PFSK-1 (cell line): ENCODE measurements around the gene APOL3.

ENCODE experiments used
- FOXP2 ChIP-seq: optimal IDR thresholded peaks from 2 replicates; pipeline ENCODE3; 2011; ENCODE audit warnings: borderline replicate concordance, control low read depth, inconsistent platforms; ENCODE audit not compliant: insufficient read depth; ENCODE audit errors: extremely low read length, extremely low read depth
- POLR2AphosphoS5 ChIP-seq: IDR thresholded peaks from 2 replicates; pipeline ENCODE4 v1.6.1; 2012; ENCODE audit warnings: low read depth, mild to moderate bottlenecking, control low read depth, low read length, moderate library complexity
- SIN3A ChIP-seq: IDR thresholded peaks from 2 replicates; pipeline ENCODE4 v1.6.1; 2012; ENCODE audit warnings: mild to moderate bottlenecking, low read length, moderate library complexity, borderline replicate concordance; ENCODE audit not compliant: insufficient read depth
- TAF1 ChIP-seq: IDR thresholded peaks from 2 replicates; pipeline ENCODE4 v1.6.1; 2012; ENCODE audit warnings: low read length, control low read depth, borderline replicate concordance; ENCODE audit not compliant: insufficient read depth
- TF ChIP-seq, protein P1 (sequence below), 2 experiments: IDR thresholded peaks; 2 replicates each; pipeline versions ENCODE4 v1.6.1 to v1.8.0; 2011 to 2012; ENCODE audit warnings: low read depth in 2 of 2, low read length in 2 of 2, control low read depth in 1 of 2, inconsistent platforms in 1 of 2, mild to moderate bottlenecking in 1 of 2, moderate library complexity in 1 of 2; ENCODE audit not compliant: insufficient read depth in 1 of 2

The APOL3 gene

DNA sequence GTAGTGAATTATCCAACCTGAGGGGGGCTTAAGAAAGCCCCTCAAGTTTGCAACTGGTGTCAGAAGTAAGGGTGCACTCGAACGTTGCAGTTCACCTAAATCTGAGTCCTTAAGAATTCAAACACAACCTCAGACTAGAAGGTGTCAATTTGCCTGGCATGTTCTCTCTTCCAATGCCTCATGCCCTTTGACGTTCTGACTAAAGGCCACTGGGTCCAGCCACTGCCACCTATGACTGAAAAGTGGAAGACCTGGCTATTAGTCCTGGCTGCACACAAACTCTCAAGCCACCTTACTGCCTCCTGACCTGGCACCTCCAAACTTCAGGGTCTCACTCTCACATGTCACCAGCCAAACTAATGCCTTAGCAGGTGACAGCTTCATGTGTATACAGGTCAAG, 33.0 kb upstream of the APOL3 start:
- no peak for TF ChIP-seq FOXP2
- TF ChIP-seq POLR2AphosphoS5: no peak
- TF ChIP-seq TAF1: no peak
- no peak for TF ChIP-seq SIN3A
- TF ChIP-seq, protein P1, sequence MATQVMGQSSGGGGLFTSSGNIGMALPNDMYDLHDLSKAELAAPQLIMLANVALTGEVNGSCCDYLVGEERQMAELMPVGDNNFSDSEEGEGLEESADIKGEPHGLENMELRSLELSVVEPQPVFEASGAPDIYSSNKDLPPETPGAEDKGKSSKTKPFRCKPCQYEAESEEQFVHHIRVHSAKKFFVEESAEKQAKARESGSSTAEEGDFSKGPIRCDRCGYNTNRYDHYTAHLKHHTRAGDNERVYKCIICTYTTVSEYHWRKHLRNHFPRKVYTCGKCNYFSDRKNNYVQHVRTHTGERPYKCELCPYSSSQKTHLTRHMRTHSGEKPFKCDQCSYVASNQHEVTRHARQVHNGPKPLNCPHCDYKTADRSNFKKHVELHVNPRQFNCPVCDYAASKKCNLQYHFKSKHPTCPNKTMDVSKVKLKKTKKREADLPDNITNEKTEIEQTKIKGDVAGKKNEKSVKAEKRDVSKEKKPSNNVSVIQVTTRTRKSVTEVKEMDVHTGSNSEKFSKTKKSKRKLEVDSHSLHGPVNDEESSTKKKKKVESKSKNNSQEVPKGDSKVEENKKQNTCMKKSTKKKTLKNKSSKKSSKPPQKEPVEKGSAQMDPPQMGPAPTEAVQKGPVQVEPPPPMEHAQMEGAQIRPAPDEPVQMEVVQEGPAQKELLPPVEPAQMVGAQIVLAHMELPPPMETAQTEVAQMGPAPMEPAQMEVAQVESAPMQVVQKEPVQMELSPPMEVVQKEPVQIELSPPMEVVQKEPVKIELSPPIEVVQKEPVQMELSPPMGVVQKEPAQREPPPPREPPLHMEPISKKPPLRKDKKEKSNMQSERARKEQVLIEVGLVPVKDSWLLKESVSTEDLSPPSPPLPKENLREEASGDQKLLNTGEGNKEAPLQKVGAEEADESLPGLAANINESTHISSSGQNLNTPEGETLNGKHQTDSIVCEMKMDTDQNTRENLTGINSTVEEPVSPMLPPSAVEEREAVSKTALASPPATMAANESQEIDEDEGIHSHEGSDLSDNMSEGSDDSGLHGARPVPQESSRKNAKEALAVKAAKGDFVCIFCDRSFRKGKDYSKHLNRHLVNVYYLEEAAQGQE (IDR thresholded peaks at IDR 0.05; ENCODE audit: insufficient read depth in 1 of 2, low read depth in 2 of 2, low read length in 2 of 2): no peak

DNA sequence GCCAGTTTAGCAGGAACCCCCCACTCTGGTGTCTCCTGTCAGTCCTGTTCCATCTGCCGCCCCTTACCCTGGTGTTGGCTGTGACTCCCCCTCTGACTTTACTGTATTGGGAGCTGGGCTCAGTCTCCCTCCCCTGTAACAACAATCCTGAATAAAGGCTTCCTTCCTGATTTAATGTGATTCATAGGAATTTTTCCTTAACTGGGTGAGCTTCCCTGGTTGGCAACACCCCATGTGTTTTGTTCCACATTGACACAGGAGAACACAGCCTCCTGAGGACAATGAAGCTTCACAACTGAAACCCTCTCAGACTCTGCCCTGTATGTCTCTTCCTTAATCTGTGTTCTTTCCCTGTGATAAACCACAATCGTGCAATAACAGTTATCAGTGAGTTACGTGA, 32.6 kb upstream of the APOL3 start:
- TF ChIP-seq TAF1: no peak
- TF ChIP-seq, protein P1 (IDR thresholded peaks at IDR 0.05; ENCODE audit: insufficient read depth in 1 of 2, low read depth in 2 of 2, low read length in 2 of 2): no peak

DNA sequence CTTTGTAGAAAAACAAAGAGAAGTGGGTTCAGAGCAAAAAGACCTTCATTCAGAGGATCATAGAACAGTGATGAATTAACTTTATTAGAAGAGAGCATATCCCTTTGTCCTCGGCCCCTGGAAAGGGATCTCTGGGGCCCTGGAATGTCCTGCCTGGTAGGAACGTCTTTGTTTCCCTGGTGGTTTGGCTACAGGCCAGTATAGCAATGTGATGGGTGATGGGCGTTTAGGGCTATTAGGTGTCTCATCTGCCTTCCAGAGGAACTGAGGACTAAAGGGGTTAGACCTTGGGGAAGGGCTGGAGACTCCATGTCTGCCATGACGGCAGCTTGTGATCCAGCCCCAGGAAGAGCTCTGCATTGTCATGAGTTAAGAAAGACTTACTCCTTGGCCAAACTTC, 32.0 kb upstream of the APOL3 start:
- TF ChIP-seq POLR2AphosphoS5 (no peak), SIN3A (no peak), FOXP2 (no peak), TAF1 (no peak)
- TF ChIP-seq, protein P1 (IDR thresholded peaks at IDR 0.05; ENCODE audit: insufficient read depth in 1 of 2, low read depth in 2 of 2, low read length in 2 of 2): no peak

DNA sequence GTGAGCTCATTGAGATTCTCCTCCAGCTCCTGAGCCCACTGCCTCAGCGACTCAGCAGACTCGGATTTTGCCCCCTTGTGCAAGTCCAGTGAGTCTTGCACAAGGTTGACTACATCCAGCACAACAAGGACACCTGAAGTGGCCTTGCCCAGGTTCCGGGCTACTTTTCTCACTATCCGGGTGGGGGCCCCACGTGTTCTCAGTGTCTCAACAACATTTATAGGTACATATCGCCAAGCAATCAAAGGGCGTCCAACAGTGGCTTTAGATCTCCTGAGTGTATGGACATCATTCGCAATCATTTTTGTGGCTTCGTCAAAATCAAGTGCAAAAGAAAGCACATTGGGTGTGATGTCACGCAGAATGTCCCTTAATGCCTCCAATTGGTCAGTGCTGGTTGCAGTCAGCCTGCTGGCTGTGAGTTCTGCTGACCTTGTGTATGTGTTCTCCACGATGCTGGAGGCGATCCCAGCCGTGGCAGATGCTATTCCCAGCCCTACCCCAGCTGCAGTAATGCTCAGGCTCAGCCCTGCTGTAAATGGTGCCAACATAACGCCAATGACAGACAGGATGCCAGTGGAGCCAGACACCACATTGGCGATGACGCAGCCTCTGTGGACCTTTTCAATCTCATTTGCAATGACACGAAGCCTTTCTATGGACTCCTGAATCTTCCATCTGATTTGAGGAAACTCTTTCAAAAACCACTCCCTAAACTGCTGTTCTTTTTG, 30.7 kb upstream of the APOL3 start:
- TF ChIP-seq FOXP2: no peak
- no peak for TF ChIP-seq TAF1
- TF ChIP-seq SIN3A: no peak
- no peak for TF ChIP-seq POLR2AphosphoS5
- TF ChIP-seq, protein P1 (IDR thresholded peaks at IDR 0.05; ENCODE audit: insufficient read depth in 1 of 2, low read depth in 2 of 2, low read length in 2 of 2): no peak
